Central memory CD8-positive, alpha-beta T cell (primary cell): Measurements from ENCODE around the gene DDN.

Source experiments
- ATAC-seq: fragments of 150-1000 bp; cut with Tn5 transposase; replicated peaks from 2 replicates; pipeline ENCODE4 v1.10.0; 2022; ENCODE audit warnings: mild to moderate bottlenecking, moderate FRiP score, moderate number of reproducible peaks; ENCODE audit not compliant: poor library complexity, severe bottlenecking; ENCODE audit errors: extremely low read depth
- DNase-seq, 2 donors: peaks; one replicate each; pipeline ENCODE4 v3.0.0; 2021; ENCODE audit warnings: low spot score in 2 of 2
- H3K27ac Mint-ChIP-seq: one replicate; pipeline ENCODE4 v1.8.0; 2022; ENCODE audit warnings: low read depth, mild to moderate bottlenecking, moderate library complexity, mixed read lengths
- H3K27me3 Mint-ChIP-seq: one replicate; pipeline ENCODE4 v1.8.0; 2022; ENCODE audit warnings: mixed read lengths
- H3K36me3 Mint-ChIP-seq: one replicate; pipeline ENCODE4 v1.8.0; 2022; ENCODE audit warnings: mild to moderate bottlenecking, moderate library complexity, mixed read lengths; ENCODE audit not compliant: insufficient read depth
- H3K4me1 Mint-ChIP-seq: one replicate; pipeline ENCODE4 v1.8.0; 2022; ENCODE audit warnings: mixed read lengths
- H3K4me3 Mint-ChIP-seq: one replicate; pipeline ENCODE4 v1.8.0; 2022; ENCODE audit warnings: mild to moderate bottlenecking, moderate library complexity, mixed read lengths
- H3K9me3 Mint-ChIP-seq: one replicate; pipeline ENCODE4 v1.8.0; 2022; ENCODE audit warnings: mixed read lengths

DDN gene

GRCh38 chr12:49018261-49019119 is 19.3 kb upstream of the DDN start, which contains the start of gene PRKAG1:
TSS of gene PRKAG1 (minus strand) at chr12:49018776. CDS start at chr12:49018740, 36 bp downstream.
- H3K36me3 Mint-ChIP-seq, result peaks cover 28% of the 10 kb centered on the region
- peaks cover 56% of the 10 kb centered on the region for H3K4me1 Mint-ChIP-seq
- no peaks in the 10 kb centered on the region for H3K9me3 Mint-ChIP-seq

GRCh38 chr12:49017891-49018260 is 18.7 kb upstream of the DDN start:
- peak overlapping the region; percentile 98 for H3K27ac Mint-ChIP-seq
- peaks cover 56% of the 10 kb centered on the region for H3K4me1 Mint-ChIP-seq
- peak; percentile 5 for ATAC-seq
- H3K4me3 Mint-ChIP-seq, result peak overlapping the region; percentile 89
- peaks cover 34% of the 10 kb centered on the region for H3K36me3 Mint-ChIP-seq
- H3K27me3 Mint-ChIP-seq, result no peaks in the 10 kb centered on the region
- no peaks in the 10 kb centered on the region for H3K9me3 Mint-ChIP-seq
- DNase-seq, result no peak

More at GRCh38 chr12:49018261-49019119, 19.3 kb upstream of the DDN start, which contains the start of gene PRKAG1:
- DNase-seq (peak; percentile 95 to 98), ATAC-seq (peak; percentile 92)
- H3K4me3 Mint-ChIP-seq, result peak within 1 kb of the TSS; percentile 89
- H3K27ac Mint-ChIP-seq, result peak within 1 kb of the TSS; percentile 98
- H3K27me3 Mint-ChIP-seq, result no peaks in the 10 kb centered on the region

GRCh38 chr12:49015196-49015595 is 16.0 kb upstream of the DDN start:
- Mint-ChIP-seq H3K4me1 (peaks cover 56% of the 10 kb centered on the region), H3K27me3 (no peaks in the 10 kb centered on the region), H3K9me3 (no peaks in the 10 kb centered on the region), H3K4me3 (no peak overlapping the region), H3K36me3 (peaks cover 49% of the 10 kb centered on the region), H3K27ac (no peak overlapping the region)
- ATAC-seq (no peak), DNase-seq (no peak)

- Mint-ChIP-seq H3K27me3 (no peaks in the 10 kb centered on the region), H3K9me3 (no peaks in the 10 kb centered on the region), H3K36me3 (peaks cover 50% of the 10 kb centered on the region), H3K4me3 (no peak overlapping the region), H3K27ac (peak overlapping the region; percentile 44), H3K4me1 (peaks cover 50% of the 10 kb centered on the region)
- no peak for ATAC-seq
- DNase-seq, result no peak
Measured at GRCh38 chr12:49014547-49014946, 15.4 kb upstream of the DDN start.

GRCh38 chr12:49013428-49013827 is 14.3 kb upstream of the DDN start:
- ATAC-seq (no peak), DNase-seq (no peak)
- no peak overlapping the region for H3K4me3 Mint-ChIP-seq
- H3K27ac Mint-ChIP-seq, result no peak overlapping the region
- no peaks in the 10 kb centered on the region for H3K27me3 Mint-ChIP-seq
- no peaks in the 10 kb centered on the region for H3K9me3 Mint-ChIP-seq
- peaks cover 41% of the 10 kb centered on the region for H3K4me1 Mint-ChIP-seq
- H3K36me3 Mint-ChIP-seq, result peaks cover 55% of the 10 kb centered on the region

- no peaks in the 10 kb centered on the region for H3K27me3 Mint-ChIP-seq
- H3K36me3 Mint-ChIP-seq, result peaks cover 54% of the 10 kb centered on the region
- ATAC-seq (no peak), DNase-seq (no peak)
- H3K4me3 Mint-ChIP-seq, result no peak overlapping the region
- H3K4me1 Mint-ChIP-seq, result peaks cover 38% of the 10 kb centered on the region
- no peak overlapping the region for H3K27ac Mint-ChIP-seq
- H3K9me3 Mint-ChIP-seq, result no peaks in the 10 kb centered on the region
Measured at GRCh38 chr12:49012739-49013138, 13.6 kb upstream of the DDN start.

GRCh38 chr12:49010092-49010668 is 11.0 kb upstream of the DDN start:
- no peaks in the 10 kb centered on the region for H3K27me3 Mint-ChIP-seq
- ATAC-seq (no peak), DNase-seq (no peak)
- peaks cover 57% of the 10 kb centered on the region for H3K36me3 Mint-ChIP-seq
- no peak overlapping the region for H3K4me3 Mint-ChIP-seq
- H3K9me3 Mint-ChIP-seq, result no peaks in the 10 kb centered on the region
- H3K4me1 Mint-ChIP-seq, result peaks cover 15% of the 10 kb centered on the region
- H3K27ac Mint-ChIP-seq, result peak overlapping the region; percentile 22

GRCh38 chr12:49008943-49009342 is 9.8 kb upstream of the DDN start:
- no peak for ATAC-seq
- H3K36me3 Mint-ChIP-seq, result peaks cover 66% of the 10 kb centered on the region
- H3K9me3 Mint-ChIP-seq, result no peaks in the 10 kb centered on the region
- H3K4me1 Mint-ChIP-seq, result peaks cover 6% of the 10 kb centered on the region
- H3K4me3 Mint-ChIP-seq, result no peak overlapping the region
- no peak overlapping the region for H3K27ac Mint-ChIP-seq
- no peak for DNase-seq
- H3K27me3 Mint-ChIP-seq, result peaks cover 11% of the 10 kb centered on the region

- no peak for DNase-seq
- no peak overlapping the region for H3K27ac Mint-ChIP-seq
- no peaks in the 10 kb centered on the region for H3K9me3 Mint-ChIP-seq
- no peak overlapping the region for H3K4me3 Mint-ChIP-seq
- peaks cover 41% of the 10 kb centered on the region for H3K36me3 Mint-ChIP-seq
- no peak for ATAC-seq
- peaks cover 33% of the 10 kb centered on the region for H3K4me1 Mint-ChIP-seq
- H3K27me3 Mint-ChIP-seq, result peaks cover 66% of the 10 kb centered on the region
Measured at GRCh38 chr12:49000346-49000745, 1.2 kb upstream of the DDN start.

GRCh38 chr12:48998497-48999353 is 450 bp downstream of the DDN start:
- peak; percentile 21 for ATAC-seq
- Mint-ChIP-seq H3K36me3 (peaks cover 31% of the 10 kb centered on the region), H3K9me3 (no peaks in the 10 kb centered on the region), H3K4me1 (peaks cover 37% of the 10 kb centered on the region), H3K27me3 (peaks cover 68% of the 10 kb centered on the region), H3K4me3 (peak overlapping the region; percentile 66), H3K27ac (no peak overlapping the region)
- DNase-seq, result no peak

- no peaks in the 10 kb centered on the region for H3K9me3 Mint-ChIP-seq
- DNase-seq (no peak), ATAC-seq (peak; percentile 9)
- H3K4me3 Mint-ChIP-seq, result peak overlapping the region; percentile 70
- peaks cover 37% of the 10 kb centered on the region for H3K4me1 Mint-ChIP-seq
- peak overlapping the region; percentile 13 for H3K27ac Mint-ChIP-seq
- peaks cover 64% of the 10 kb centered on the region for H3K27me3 Mint-ChIP-seq
- peaks cover 27% of the 10 kb centered on the region for H3K36me3 Mint-ChIP-seq
Measured at GRCh38 chr12:48997719-48998496, 1.3 kb downstream of the DDN start.
